Measurements from ENCODE around the gene CAMTA1.

Gene CAMTA1

GRCh38 chr1:7516929-7517328, 731.7 kb downstream of the CAMTA1 start:
- no peak for DNase-seq (ENCODE audit: low read depth)

GRCh38 chr1:7517611-7518330, 732.5 kb downstream of the CAMTA1 start:
- DNase-seq (ENCODE audit: low read depth) = no peak

- DNase-seq (ENCODE audit: low read depth) = no peak
These were observed 733.2 kb downstream of the CAMTA1 start for GRCh38 chr1:7518411-7518810.

GRCh38 chr1:7519181-7519860, 734.1 kb downstream of the CAMTA1 start:
- DNase-seq (ENCODE audit: low read depth) = no peak

- DNase-seq (ENCODE audit: low read depth) = no peak
These were observed 734.7 kb downstream of the CAMTA1 start for GRCh38 chr1:7519861-7520395.

GRCh38 chr1:7520496-7520895, 735.2 kb downstream of the CAMTA1 start:
- no peak for DNase-seq (ENCODE audit: low read depth)

DNA sequence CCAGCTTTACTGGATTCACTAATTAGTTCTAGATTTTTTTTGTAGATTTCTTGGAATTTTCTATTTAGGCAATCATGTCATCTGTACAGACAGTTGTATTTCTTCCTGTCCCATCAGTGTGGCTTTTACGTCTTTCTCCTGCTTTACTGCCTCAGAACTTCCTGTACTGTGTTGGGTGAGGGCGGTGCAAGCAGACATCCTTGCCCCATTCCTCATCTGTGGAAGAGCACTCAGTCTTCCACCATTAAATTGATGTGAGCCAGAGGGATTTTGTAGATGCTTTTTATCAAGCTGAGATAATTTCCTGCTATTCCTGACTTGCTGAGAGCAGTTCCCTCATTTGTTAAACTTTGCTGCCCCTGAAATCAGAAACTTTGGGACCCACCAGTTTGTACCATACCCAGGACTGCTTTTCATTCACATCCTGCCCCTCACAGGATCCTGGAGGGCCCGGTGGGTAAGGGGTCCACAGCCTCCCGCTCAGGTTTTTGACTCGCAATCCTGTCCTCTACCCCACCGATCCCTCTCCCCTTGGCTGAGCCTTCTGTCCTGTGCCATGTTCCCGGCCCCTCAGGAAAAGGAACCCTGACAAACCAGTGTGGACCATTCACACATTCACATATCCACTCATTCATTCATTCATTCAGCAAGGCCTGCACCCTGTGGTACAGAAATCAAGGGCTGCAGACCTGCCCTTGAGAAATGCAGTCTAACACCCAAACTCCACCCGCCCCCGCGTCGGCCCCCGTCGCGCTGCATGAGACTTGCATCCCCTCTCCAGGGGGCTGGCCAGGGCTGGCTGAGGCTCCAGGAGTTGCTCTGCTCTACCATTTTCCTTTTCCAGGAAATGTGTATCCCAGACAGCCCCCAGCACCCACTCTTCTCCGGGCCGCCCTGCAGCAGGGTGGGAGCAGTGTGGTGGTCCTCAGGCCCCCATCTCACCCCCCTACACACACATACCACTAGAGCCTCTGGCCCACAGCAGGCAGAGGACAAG, 739.4 kb downstream of the CAMTA1 start:
- DNase-seq (ENCODE audit: low read depth) = no peak

DNA sequence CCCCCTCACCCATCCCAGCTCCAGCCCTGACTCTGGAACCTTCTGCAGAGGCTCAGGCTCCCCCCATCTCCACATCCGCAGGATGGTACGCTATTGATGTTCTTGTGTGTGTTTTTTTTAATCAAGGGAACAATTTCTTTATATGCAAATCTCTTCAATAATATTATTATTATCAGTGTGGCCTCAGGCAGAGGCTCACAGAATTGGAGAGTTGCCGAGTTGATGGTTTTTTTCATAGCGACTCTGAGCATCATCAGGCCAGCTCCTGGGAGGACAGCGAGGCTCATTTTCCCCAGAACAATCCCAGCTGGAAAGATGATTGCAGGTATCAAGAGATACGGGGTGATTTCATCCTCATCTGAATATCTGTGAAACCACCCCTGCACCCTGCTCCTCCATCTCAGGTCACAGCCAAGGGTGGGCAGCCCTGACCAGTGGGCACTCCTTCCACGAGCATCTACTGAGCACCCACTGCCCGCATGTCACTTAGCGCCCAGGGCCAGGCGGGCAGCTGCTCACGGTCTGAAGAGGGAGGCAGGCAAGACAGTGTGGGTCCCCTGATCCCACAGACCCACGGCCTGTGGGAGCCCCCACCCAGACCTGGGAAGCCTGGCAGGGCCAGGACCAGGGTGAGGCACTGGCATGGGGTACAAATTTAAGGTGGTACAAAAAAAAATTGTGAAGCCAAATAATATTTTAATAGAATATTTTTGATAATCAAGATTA, 740.2 kb downstream of the CAMTA1 start:
- DNase-seq (ENCODE audit: low read depth) = no peak

GRCh38 chr1:7526196-7526866, 741.1 kb downstream of the CAMTA1 start:
- DNase-seq (ENCODE audit: low read depth) = no peak

DNA sequence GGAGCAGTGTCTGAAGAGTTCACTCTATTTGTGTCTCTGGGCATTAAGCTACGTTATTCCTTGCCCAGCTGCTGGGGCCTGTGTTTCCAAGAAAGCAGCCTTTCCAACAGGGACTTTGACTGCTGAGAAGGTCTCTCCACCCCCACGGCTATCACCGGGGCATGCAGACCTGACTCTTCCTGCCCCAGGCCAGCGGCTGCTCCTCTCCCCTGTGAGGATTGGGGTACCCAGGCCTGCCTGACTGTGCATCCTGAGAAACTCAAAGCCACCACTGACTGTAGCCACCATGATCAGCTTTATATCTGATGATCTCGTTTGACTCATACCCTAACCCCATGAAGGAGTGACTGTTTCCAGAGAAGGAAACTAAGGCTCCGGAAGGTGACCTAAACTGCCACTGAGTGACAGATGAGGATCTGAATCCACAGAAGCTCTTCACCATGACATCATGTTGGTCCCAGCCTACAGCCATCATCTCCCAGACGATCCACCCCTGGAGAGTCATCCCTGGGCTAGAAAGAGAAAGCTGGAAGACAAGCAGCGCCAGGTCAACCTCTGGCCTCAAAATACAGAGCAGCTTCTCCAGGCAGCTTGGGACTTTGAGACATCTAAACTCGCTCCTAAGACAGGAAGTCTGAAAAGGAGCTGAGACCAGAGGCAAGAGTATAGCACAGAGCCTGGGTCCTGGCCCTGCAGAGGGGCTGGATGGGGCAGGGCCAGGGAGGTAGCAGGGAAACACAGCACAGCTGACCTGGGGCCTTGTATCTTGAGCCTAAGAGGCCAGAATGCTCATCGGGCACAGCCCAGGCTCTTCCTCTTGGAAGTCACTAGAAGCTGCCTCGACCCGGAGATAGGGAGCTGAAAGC, 741.8 kb downstream of the CAMTA1 start:
- no peak for DNase-seq (ENCODE audit: low read depth)

DNA sequence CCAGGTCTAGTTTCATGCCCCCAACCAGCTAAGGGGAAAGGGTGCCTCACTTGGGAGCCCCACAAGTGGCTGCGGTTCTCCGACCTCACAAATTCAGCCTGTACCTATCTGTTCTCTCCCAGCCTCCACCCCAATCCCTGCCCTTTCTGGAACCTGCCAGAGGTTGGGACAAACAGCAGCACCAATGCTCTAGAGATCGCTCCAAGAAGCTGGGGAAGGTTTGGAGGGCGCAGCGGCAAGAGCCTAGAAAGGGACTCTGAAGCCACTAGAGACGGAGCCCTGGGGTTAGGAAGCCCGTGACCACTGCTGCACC, 742.4 kb downstream of the CAMTA1 start:
- DNase-seq (ENCODE audit: low read depth) = no peak

- DNase-seq (ENCODE audit: low read depth) = peak; percentile 48
These were observed 743.3 kb downstream of the CAMTA1 start for GRCh38 chr1:7528386-7529198.

DNA sequence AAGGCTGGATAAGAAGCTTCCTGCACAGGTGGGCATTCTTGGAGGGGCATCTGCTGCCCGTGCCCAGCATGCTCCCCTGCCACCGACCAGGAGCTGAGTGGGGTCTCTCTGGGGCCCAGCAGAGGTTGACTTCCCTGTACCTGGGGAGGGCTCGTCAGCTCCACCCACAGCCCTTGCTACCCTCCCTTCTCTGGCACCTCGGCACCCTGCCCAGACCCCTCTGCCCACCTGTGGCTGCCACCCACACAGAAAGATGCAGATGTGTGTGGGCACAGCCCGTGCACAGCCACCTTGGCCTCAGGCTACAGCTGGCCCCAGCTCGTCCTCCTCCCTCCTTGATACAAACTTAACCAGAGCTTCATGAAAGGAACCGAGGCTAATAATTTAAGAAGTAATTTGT, 744.7 kb downstream of the CAMTA1 start:
- DNase-seq (ENCODE audit: low read depth) = no peak

- DNase-seq (ENCODE audit: low read depth) = no peak
These were observed 746.5 kb downstream of the CAMTA1 start for GRCh38 chr1:7531562-7532340.

DNA sequence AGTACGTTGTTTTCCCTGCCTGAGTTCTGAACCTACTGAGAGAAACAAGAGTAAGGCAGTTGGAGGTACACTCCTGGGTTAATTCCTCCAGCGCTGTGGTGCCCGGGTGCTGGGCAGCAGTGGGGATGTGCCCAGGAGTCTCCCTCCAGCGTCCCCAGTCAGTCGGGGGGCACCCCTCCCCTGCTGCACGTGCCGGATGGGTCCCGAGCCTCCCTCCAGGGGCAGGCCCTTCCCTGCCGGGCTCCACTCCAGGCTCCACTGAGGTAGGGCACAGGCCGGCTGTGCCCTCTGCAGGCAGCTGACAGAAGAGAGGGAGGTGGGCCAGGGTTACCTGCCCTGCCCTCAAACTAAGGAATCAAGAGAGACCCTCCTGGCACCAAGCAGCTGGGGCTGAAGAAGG, 747.8 kb downstream of the CAMTA1 start:
- no peak for DNase-seq (ENCODE audit: low read depth)

GRCh38 chr1:7534061-7534825, 749.0 kb downstream of the CAMTA1 start:
- no peak for DNase-seq (ENCODE audit: low read depth)

DNA sequence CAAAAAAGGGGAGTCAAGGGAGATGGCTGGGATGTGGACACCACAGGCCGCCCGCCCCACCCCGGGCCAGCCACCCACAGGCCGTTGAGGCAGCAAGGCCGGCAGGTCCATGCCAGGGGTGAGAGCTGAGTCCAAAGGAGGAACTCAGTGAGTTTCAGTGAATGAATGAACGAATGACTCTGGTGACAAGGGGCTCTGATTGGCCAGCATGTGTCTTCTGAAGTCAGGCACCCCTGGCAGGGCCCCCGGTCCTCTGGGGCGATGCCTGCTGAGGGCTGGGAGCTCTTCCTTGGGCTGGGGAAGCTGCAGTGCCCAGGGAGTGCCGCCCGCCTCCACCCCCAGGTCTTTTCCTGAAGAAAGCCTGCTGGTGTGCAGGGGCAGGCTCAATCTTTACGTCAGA, 749.8 kb downstream of the CAMTA1 start:
- no peak for DNase-seq (ENCODE audit: low read depth)
